Measurements from ENCODE around the gene SCRT2.

The SCRT2 gene

GRCh38 chr20:668638-669037 lies 7.0 kb downstream of the SCRT2 start:
- Histone ChIP-seq H2AFZ (ENCODE audit: low read depth, low read length) (no peak overlapping the region), H3K9ac (ENCODE audit: low read length) (no peak overlapping the region), H3K4me3 (ENCODE audit: low read length) (no peak overlapping the region), H3K4me1 (ENCODE audit: low read length) (peaks cover 75% of the 10 kb centered on the region), H4K20me1 (ENCODE audit: insufficient read depth, low read length) (no peaks in the 10 kb centered on the region), H3K27me3 (ENCODE audit: low read depth, low read length) (no peaks in the 10 kb centered on the region), H3K4me2 (ENCODE audit: low read length) (no peak overlapping the region), H3K79me2 (ENCODE audit: low read length) (peaks cover 10% of the 10 kb centered on the region), H3K9me3 (ENCODE audit: insufficient read depth, low read length) (no peaks in the 10 kb centered on the region), H3K27ac (ENCODE audit: low read length) (no peak overlapping the region), H3K36me3 (replicated peaks; ENCODE audit: low read depth, low read length) (peaks cover 9% of the 10 kb centered on the region)
- TF ChIP-seq EZH2phosphoT487 (IDR thresholded peaks at IDR 0.05; ENCODE audit: low read depth) = no peak
- TF ChIP-seq CTCF (IDR thresholded peaks at IDR 0.05; ENCODE audit: low read depth, low read length) = no peak

GRCh38 chr20:668050-668449 lies 7.6 kb downstream of the SCRT2 start:
- Histone ChIP-seq H3K79me2 (ENCODE audit: low read length) (peaks cover 4% of the 10 kb centered on the region), H3K4me1 (ENCODE audit: low read length) (peaks cover 70% of the 10 kb centered on the region), H3K4me2 (ENCODE audit: low read length) (no peak overlapping the region), H3K36me3 (replicated peaks; ENCODE audit: low read depth, low read length) (peaks cover 9% of the 10 kb centered on the region), H2AFZ (ENCODE audit: low read depth, low read length) (no peak overlapping the region), H3K27me3 (ENCODE audit: low read depth, low read length) (no peaks in the 10 kb centered on the region), H3K9me3 (ENCODE audit: insufficient read depth, low read length) (no peaks in the 10 kb centered on the region), H3K9ac (ENCODE audit: low read length) (no peak overlapping the region), H3K4me3 (ENCODE audit: low read length) (no peak overlapping the region), H3K27ac (ENCODE audit: low read length) (no peak overlapping the region), H4K20me1 (ENCODE audit: insufficient read depth, low read length) (no peaks in the 10 kb centered on the region)
- TF ChIP-seq CTCF (IDR thresholded peaks at IDR 0.05; ENCODE audit: low read depth, low read length) (no peak), EZH2phosphoT487 (IDR thresholded peaks at IDR 0.05; ENCODE audit: low read depth) (no peak)

- Histone ChIP-seq H3K4me2 (ENCODE audit: low read length) (no peak overlapping the region), H3K9ac (ENCODE audit: low read length) (no peak overlapping the region), H3K27ac (ENCODE audit: low read length) (no peak overlapping the region), H3K27me3 (ENCODE audit: low read depth, low read length) (no peaks in the 10 kb centered on the region), H3K9me3 (ENCODE audit: insufficient read depth, low read length) (no peaks in the 10 kb centered on the region), H2AFZ (ENCODE audit: low read depth, low read length) (no peak overlapping the region), H3K36me3 (replicated peaks; ENCODE audit: low read depth, low read length) (peaks cover 9% of the 10 kb centered on the region), H4K20me1 (ENCODE audit: insufficient read depth, low read length) (no peaks in the 10 kb centered on the region), H3K79me2 (ENCODE audit: low read length) (no peaks in the 10 kb centered on the region), H3K4me1 (ENCODE audit: low read length) (peaks cover 64% of the 10 kb centered on the region), H3K4me3 (ENCODE audit: low read length) (no peak overlapping the region)
- no peak for TF ChIP-seq EZH2phosphoT487 (IDR thresholded peaks at IDR 0.05; ENCODE audit: low read depth)
- peak; percentile 98 for TF ChIP-seq CTCF (IDR thresholded peaks at IDR 0.05; ENCODE audit: low read depth, low read length)
These were observed 8.1 kb downstream of the SCRT2 start for GRCh38 chr20:667351-668034.

GRCh38 chr20:666877-667276 lies 8.7 kb downstream of the SCRT2 start:
- no peaks in the 10 kb centered on the region for H3K9me3 ChIP-seq (ENCODE audit: insufficient read depth, low read length)
- peaks cover 9% of the 10 kb centered on the region for H3K36me3 ChIP-seq (replicated peaks; ENCODE audit: low read depth, low read length)
- no peaks in the 10 kb centered on the region for H4K20me1 ChIP-seq (ENCODE audit: insufficient read depth, low read length)
- TF ChIP-seq CTCF (IDR thresholded peaks at IDR 0.05; ENCODE audit: low read depth, low read length) (no peak), EZH2phosphoT487 (IDR thresholded peaks at IDR 0.05; ENCODE audit: low read depth) (no peak)
- H3K4me2 ChIP-seq (ENCODE audit: low read length) = no peak overlapping the region
- H3K4me3 ChIP-seq (ENCODE audit: low read length) = no peak overlapping the region
- H3K27me3 ChIP-seq (ENCODE audit: low read depth, low read length) = no peaks in the 10 kb centered on the region
- no peak overlapping the region for H2AFZ ChIP-seq (ENCODE audit: low read depth, low read length)
- no peak overlapping the region; the same call in 1 of the 2 replicates for H3K27ac ChIP-seq (ENCODE audit: low read length)
- H3K79me2 ChIP-seq (ENCODE audit: low read length) = no peaks in the 10 kb centered on the region
- H3K9ac ChIP-seq (ENCODE audit: low read length) = no peak overlapping the region
- peaks cover 58% of the 10 kb centered on the region for H3K4me1 ChIP-seq (ENCODE audit: low read length)

Measured in OCI-LY3 (cell line).